PC-3 (cell line): ENCODE results near the gene SRSF12.

ENCODE experiments used
- CTCF ChIP-seq: fragments of 300-600 bp; sonication (generic); conservative IDR thresholded peaks from 2 replicates; pipeline ENCODE4 v1.5.1; 2017; ENCODE audit warnings: antibody characterized with exemption, low read depth, mild to moderate bottlenecking, low read length
- EZH2 ChIP-seq: fragments of 300-600 bp; sonication (generic); IDR thresholded peaks from one replicate; pipeline ENCODE4 v1.6.1; 2017; ENCODE audit warnings: antibody characterized with exemption, mild to moderate bottlenecking, low read length; ENCODE audit not compliant: unreplicated experiment
- EZH2phosphoT487 ChIP-seq: fragments of 300-600 bp; sonication (generic); IDR thresholded peaks from 2 replicates; pipeline ENCODE4 v1.6.1; 2018; ENCODE audit warnings: mild to moderate bottlenecking, antibody characterized with exemption, low read length, borderline replicate concordance

- TF ChIP-seq CTCF (no peak), EZH2phosphoT487 (no peak), EZH2 (no peak)
These were observed 5.9 kb downstream of the SRSF12 start for GRCh38 chr6:89111933-89112332.
